K562 (cell line): ENCODE data around the gene BAG5. TPM values are rescaled to one million over a fixed set of nuclear protein-coding genes. Genes with fewer than 3 reads are reported as not detected.

Experiments used
- ATAC-seq: fragments of 200-7000 bp; cut with Tn5 transposase; 3 replicates; pipeline ENCODE4 v1.9.1; 2020; ENCODE audit warnings: moderate library complexity
- BruUV-seq: library from RNA; stranded (reverse); fragments of 400-500 nt; replicated peaks from 2 replicates; lab custom pipeline; 2021; lab: Mats Ljungman, UMichigan
- CTCF ChIA-PET: fragments of 300-600 bp; formaldehyde crosslinking; extraction: SDS; loops from one replicate; lab custom pipeline; 2021; ENCODE audit warnings: low intra/inter-chr PET ratio; lab: Yijun Ruan, JAX
- POLR2A ChIA-PET: fragments of 300-600, 350-650 bp; sonication (Branson Sonifier 250); formaldehyde crosslinking; extraction: SDS; loops from one replicate; lab custom pipeline; 2021; ENCODE audit warnings: antibody characterized with exemption, inconsistent platforms; lab: Yijun Ruan, JAX
- DNase-seq, 4 experiments: peaks; one replicate each; pipeline versions ENCODE4 v3.0.0 to v3.0.0-alpha.2; 2011 to 2018; ENCODE audit warnings: low spot score in 3 of 4, mixed read lengths in 3 of 4; ENCODE audit errors: extremely low read depth in 1 of 4
- FAIRE-seq: peaks from 2 replicates; lab custom pipeline; 2011; peaks lifted over from hg19 to GRCh38; lab: Jason Lieb, UNC
- H2AFZ ChIP-seq: 2 replicates; pipeline ENCODE4 v1.6.0; 2011; ENCODE audit warnings: low read depth, low read length, control low read depth, inconsistent platforms
- H3K27ac ChIP-seq: fragments of 200-600 bp; 3 replicates; pipeline ENCODE4 v1.8.0; 2011; ENCODE audit warnings: low read depth, mild to moderate bottlenecking, control low read depth, inconsistent platforms, low read length, moderate library complexity, mixed read lengths; ENCODE audit errors: extremely low read depth
- H3K27me3 ChIP-seq, 2 experiments: fragments of 300-600 bp in 1 of 2; 2 replicates in 1 of 2; 3 replicates in 1 of 2; pipeline versions ENCODE4 v1.6.0 to v1.8.0; 2011; ENCODE audit warnings: inconsistent platforms in 2 of 2, low read length in 2 of 2, mild to moderate bottlenecking in 1 of 2, mixed read lengths in 1 of 2, moderate library complexity in 1 of 2; ENCODE audit not compliant: control insufficient read depth in 2 of 2, insufficient read depth in 2 of 2
- H3K36me3 ChIP-seq: fragments of 300-600 bp; 3 replicates; pipeline ENCODE4 v1.8.0; 2011; ENCODE audit warnings: mild to moderate bottlenecking, low read length, inconsistent platforms; ENCODE audit not compliant: control insufficient read depth, insufficient read depth
- H3K4me1 ChIP-seq, 2 experiments: fragments of 200-600 bp in 1 of 2; replicated peaks in 1 of 2; 2 replicates in 1 of 2; 3 replicates in 1 of 2; pipeline versions ENCODE4 v1.5.1 to v1.8.0; 2011; ENCODE audit warnings: inconsistent platforms in 2 of 2, low read length in 2 of 2, mild to moderate bottlenecking in 1 of 2, mixed read lengths in 1 of 2, moderate library complexity in 1 of 2; ENCODE audit not compliant: control insufficient read depth in 2 of 2, insufficient read depth in 2 of 2
- H3K4me2 ChIP-seq: 2 replicates; pipeline ENCODE4 v1.6.1; 2011; ENCODE audit warnings: low read length, control low read depth, inconsistent platforms, mixed read lengths; ENCODE audit not compliant: insufficient read depth
- H3K4me3 ChIP-seq: fragments of 200-600 bp; sonication (generic), shearing (Covaris generic); 2 replicates; pipeline ENCODE4 v1.5.1; 2016; ENCODE audit warnings: control low read depth, inconsistent platforms
- H3K79me2 ChIP-seq: fragments of 200-600 bp; 3 replicates; pipeline ENCODE4 v1.8.0; 2011; ENCODE audit warnings: low read length, inconsistent platforms; ENCODE audit not compliant: control insufficient read depth, insufficient read depth
- H3K9ac ChIP-seq, 2 experiments: 2 replicates each; pipeline versions ENCODE4 v1.6.0 to v1.6.1; 2011; ENCODE audit warnings: low read depth in 2 of 2, low read length in 2 of 2, control low read depth in 1 of 2, inconsistent platforms in 1 of 2, mild to moderate bottlenecking in 1 of 2, mixed read lengths in 1 of 2; ENCODE audit not compliant: insufficient read depth in 1 of 2
- H3K9me1 ChIP-seq: one replicate; pipeline ENCODE4 v1.6.0; 2011; ENCODE audit warnings: inconsistent platforms, mild to moderate bottlenecking, low read length, moderate library complexity; ENCODE audit not compliant: control insufficient read depth, insufficient read depth
- H3K9me3 ChIP-seq: replicated peaks from 2 replicates; pipeline ENCODE4 v1.5.1; 2011; ENCODE audit warnings: low read depth, low read length, inconsistent platforms; ENCODE audit not compliant: control insufficient read depth, insufficient read depth
- H4K20me1 ChIP-seq: replicated peaks from 2 replicates; pipeline ENCODE4 v1.6.1; 2011; ENCODE audit warnings: low read length, inconsistent platforms, mixed read lengths; ENCODE audit not compliant: control insufficient read depth, insufficient read depth
- ARID2 ChIP-seq: fragments of 450-650 bp; IDR thresholded peaks from 2 replicates; pipeline ENCODE4 v1.6.1; 2017; ENCODE audit warnings: antibody characterized with exemption, mild to moderate bottlenecking
- CCAR2 ChIP-seq: fragments of 200-400 bp; formaldehyde crosslinking; IDR thresholded peaks from 2 replicates; pipeline ENCODE4 v1.6.1; 2017; ENCODE audit warnings: mild to moderate bottlenecking, low read depth, low read length
- KLF13 ChIP-seq: fragments of 450-650 bp; IDR thresholded peaks from 2 replicates; pipeline ENCODE4 v1.6.1; 2016; ENCODE audit warnings: missing genetic modification characterization, low read depth, mild to moderate bottlenecking, missing compliant biosample characterization, moderate library complexity, borderline replicate concordance
- POLR2H ChIP-seq: IDR thresholded peaks from 2 replicates; pipeline ENCODE4 v1.6.1; 2016; ENCODE audit warnings: missing genetic modification characterization, low read depth, mild to moderate bottlenecking, control low read depth, missing compliant biosample characterization, moderate library complexity
- PRPF4 ChIP-seq: fragments of 200-400 bp; formaldehyde crosslinking; IDR thresholded peaks from one replicate; pipeline ENCODE4 v1.6.1; 2017; ENCODE audit warnings: low read length, low read depth, mild to moderate bottlenecking; ENCODE audit not compliant: insufficient read depth, poor library complexity, severe bottlenecking
- ZKSCAN8 ChIP-seq: fragments of 200-800 bp; sonication (Bioruptor generic); IDR thresholded peaks from 2 replicates; pipeline ENCODE4 v1.6.1; 2016; ENCODE audit warnings: missing genetic modification characterization, missing compliant biosample characterization
- ZNF12 ChIP-seq: sonication (generic); formaldehyde crosslinking; IDR thresholded peaks from 2 replicates; pipeline ENCODE4 v1.4.0; 2020; ENCODE audit warnings: mild to moderate bottlenecking, missing genetic modification reagents
- WGBS: fragments of 100-300 bp; shearing (Covaris generic); methylation state at CpG from one replicate; pipeline ENCODE4 v1.1.6; 2016; ENCODE audit warnings: low coverage, mixed read lengths; ENCODE audit not compliant: insufficient coverage; ENCODE audit errors: missing lambda C conversion rate; 5-methylcytosine and 5-hydroxymethylcytosine counted together
- in situ Hi-C: fragments of 300-500 bp; cut with MboI; formaldehyde crosslinking; loops from 4 replicates; pipeline ENCODE4 v1.15.0; 2018; ENCODE audit warnings: inconsistent platforms, mixed read lengths
- intact Hi-C: fragments of 100-400 bp; cut with micrococcal nuclease; formaldehyde crosslinking; loops from 2 replicates; pipeline ENCODE4 v1.14.2; 2022
- polyA plus RNA-seq, 8 experiments: library from polyadenylated mRNA; depleted of rRNA in 4 of 8; stranded (reverse) in 5 of 8; unstranded in 3 of 8; fragments of >200 nt; fragmentation: Nextera tagmentation in 2 of 8; fragmentation: Illumina TruSeq in 1 of 8; extraction: Ambion mirVana in 2 of 8; extraction: Trizol in 1 of 8; gene quantifications; 2 replicates each; pipeline versions ENCODE4 v1.2.1 to v1.2.3, GENCODE V29; 2011 to 2014; ENCODE audit warnings: inconsistent platforms in 1 of 8, missing spikeins in 1 of 8
- total RNA-seq, 7 experiments: library from RNA; depleted of rRNA in 6 of 7; stranded (reverse); fragments of >200 nt in 6 of 7; fragmentation: Illumina TruSeq in 2 of 7; extraction: Trizol in 2 of 7; gene quantifications; 2 replicates each; pipeline versions ENCODE4 v1.2.1 to v1.2.3, GENCODE V29; 2011 to 2021; ENCODE audit warnings: low replicate concordance in 1 of 7
- TF ChIP-seq, protein P1 (sequence below): sonication (generic); formaldehyde crosslinking; IDR thresholded peaks from 2 replicates; pipeline ENCODE4 v1.9.0; 2022; ENCODE audit warnings: mild to moderate bottlenecking, missing genetic modification reagents
- TF ChIP-seq, protein P2 (sequence below): fragments of 250-450 bp; sonication (Bioruptor Pico); IDR thresholded peaks from 2 replicates; pipeline ENCODE4 v1.5.0; 2021
- TF ChIP-seq, protein P3 (sequence below), 3 experiments: fragments of 200-800 bp in 1 of 3; sonication (Bioruptor generic) in 1 of 3; sonication (generic) in 1 of 3; formaldehyde crosslinking in 1 of 3; IDR thresholded peaks; 2 replicates each; pipeline versions ENCODE4 v1.6.1 to v1.8.0; 2016 to 2022; ENCODE audit warnings: mild to moderate bottlenecking in 2 of 3, missing compliant biosample characterization in 2 of 3, missing genetic modification characterization in 2 of 3, missing genetic modification reagents in 1 of 3

Gene BAG5
- total and polyA plus RNA-seq, 9 of the 15 experiments (the other 6 are each of a cell fraction or from before 2014, with no cell fraction given) = 7.9 to 21.4 (median 13.2) TPM

DNA sequence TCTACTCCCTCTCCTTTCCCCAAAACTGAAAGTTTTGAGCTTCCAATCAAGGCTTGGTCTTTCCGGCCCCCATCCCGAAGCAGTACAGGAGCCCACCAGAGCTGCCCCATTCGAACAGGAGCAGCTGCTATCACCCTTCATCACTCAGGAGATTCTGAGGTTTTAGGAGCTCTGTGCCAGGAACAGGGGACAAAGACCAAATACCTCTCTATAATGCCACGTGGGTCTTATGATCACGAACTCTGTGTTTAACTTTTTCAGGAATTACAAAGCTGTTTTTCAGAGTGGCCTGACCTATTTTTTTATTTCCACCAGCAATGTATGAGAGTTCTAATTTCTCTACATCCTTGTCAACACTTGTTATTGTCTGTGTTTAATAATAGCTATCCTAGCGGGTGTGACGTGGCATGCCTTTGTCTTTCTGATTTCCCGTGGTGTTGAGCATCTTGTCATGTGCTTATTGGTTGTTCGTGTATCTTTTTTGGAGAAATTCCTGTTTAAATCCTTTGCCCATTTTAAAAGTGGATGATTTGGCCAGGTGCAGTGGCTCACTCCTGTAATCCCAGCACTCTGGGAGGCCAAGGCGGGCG is 22.0 kb upstream of the BAG5 start:
- Histone ChIP-seq H3K9me1 (no peaks in the 10 kb centered on the region), H3K4me1 (no peaks in the 10 kb centered on the region), H2AFZ (no peak overlapping the region), H3K27me3 (no peaks in the 10 kb centered on the region), H4K20me1 (no peaks in the 10 kb centered on the region), H3K79me2 (no peaks in the 10 kb centered on the region), H3K4me3 (no peak overlapping the region), H3K4me2 (no peak overlapping the region), H3K9me3 (no peaks in the 10 kb centered on the region), H3K27ac (no peak overlapping the region), H3K9ac (no peak overlapping the region), H3K36me3 (0 out of 3 replicates have a peak, but pooled peaks cover 8% of the 10 kb centered on the region)
- TF ChIP-seq ZNF12 (CRISPR knock-in tag) = no peak
- TF ChIP-seq KLF13 (tag) = no peak
- TF ChIP-seq, protein P1, sequence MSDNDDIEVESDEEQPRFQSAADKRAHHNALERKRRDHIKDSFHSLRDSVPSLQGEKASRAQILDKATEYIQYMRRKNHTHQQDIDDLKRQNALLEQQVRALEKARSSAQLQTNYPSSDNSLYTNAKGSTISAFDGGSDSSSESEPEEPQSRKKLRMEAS (CRISPR knock-in tag) = no peak
- TF ChIP-seq POLR2H (tag) = no peak
- TF ChIP-seq, protein P2, sequence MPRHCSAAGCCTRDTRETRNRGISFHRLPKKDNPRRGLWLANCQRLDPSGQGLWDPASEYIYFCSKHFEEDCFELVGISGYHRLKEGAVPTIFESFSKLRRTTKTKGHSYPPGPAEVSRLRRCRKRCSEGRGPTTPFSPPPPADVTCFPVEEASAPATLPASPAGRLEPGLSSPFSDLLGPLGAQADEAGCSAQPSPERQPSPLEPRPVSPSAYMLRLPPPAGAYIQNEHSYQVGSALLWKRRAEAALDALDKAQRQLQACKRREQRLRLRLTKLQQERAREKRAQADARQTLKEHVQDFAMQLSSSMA = no peak
- TF ChIP-seq CCAR2 = no peak
- TF ChIP-seq ARID2 = no peak
- TF ChIP-seq, protein P3, sequence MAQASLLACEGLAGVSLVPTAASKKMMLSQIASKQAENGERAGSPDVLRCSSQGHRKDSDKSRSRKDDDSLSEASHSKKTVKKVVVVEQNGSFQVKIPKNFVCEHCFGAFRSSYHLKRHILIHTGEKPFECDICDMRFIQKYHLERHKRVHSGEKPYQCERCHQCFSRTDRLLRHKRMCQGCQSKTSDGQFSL (CRISPR knock-in tag; IDR thresholded peaks at IDR 0.05) = no peak
- TF ChIP-seq, protein P3 (tag; IDR thresholded peaks at IDR 0.05) = no peak
- no peak for TF ChIP-seq PRPF4
- no peak for TF ChIP-seq ZKSCAN8
- DNase-seq (no peak), ATAC-seq (no peak), FAIRE-seq (no peak)
- in situ Hi-C loops = no loop called here
- intact Hi-C loops = no loop called here
- ChIA-PET CTCF (no interaction called here), POLR2A (no interaction called here)
- WGBS = 91% methylated on average over 10 of the region's 11 CpGs
- BruUV-seq = no TSS peak
